ENCODE data around the gene CFAP20DC. TPM values are rescaled to one million over a fixed set of nuclear protein-coding genes. Genes with fewer than 3 reads are reported as not detected.

The CFAP20DC gene
- total RNA-seq, 1 donor from 2014 or later: 1.4 TPM

GRCh38 chr3:59016930-59017616 lies 32.8 kb downstream of the CFAP20DC start:
- no peak overlapping the region for H3K4me3 Mint-ChIP-seq (ENCODE audit: unreplicated experiment)
- H3K27me3 Mint-ChIP-seq (ENCODE audit: unreplicated experiment): no peaks in the 10 kb centered on the region
- DNase-seq (ENCODE audit: extremely low spot score, unreplicated experiment): no peak
- no peak for TF ChIP-seq CTCF (IDR thresholded peaks at IDR 0.05)
- H3K4me1 Mint-ChIP-seq (ENCODE audit: unreplicated experiment): no peaks in the 10 kb centered on the region
- H3K36me3 Mint-ChIP-seq (ENCODE audit: unreplicated experiment): no peaks in the 10 kb centered on the region
- no peak overlapping the region for H3K27ac Mint-ChIP-seq (ENCODE audit: unreplicated experiment)
- H3K9me3 Mint-ChIP-seq (ENCODE audit: unreplicated experiment): peaks cover 7% of the 10 kb centered on the region

- Mint-ChIP-seq H3K36me3 (ENCODE audit: unreplicated experiment) (no peaks in the 10 kb centered on the region), H3K4me1 (ENCODE audit: unreplicated experiment) (no peaks in the 10 kb centered on the region), H3K9me3 (ENCODE audit: unreplicated experiment) (peaks cover 7% of the 10 kb centered on the region), H3K4me3 (ENCODE audit: unreplicated experiment) (no peak overlapping the region), H3K27ac (ENCODE audit: unreplicated experiment) (no peak overlapping the region), H3K27me3 (ENCODE audit: unreplicated experiment) (no peaks in the 10 kb centered on the region)
- no peak for TF ChIP-seq CTCF (IDR thresholded peaks at IDR 0.05)
- no peak for DNase-seq (ENCODE audit: extremely low spot score, unreplicated experiment)
Observed at GRCh38 chr3:59013611-59014010, 36.2 kb downstream of the CFAP20DC start.

GRCh38 chr3:59006634-59007517 lies 42.9 kb downstream of the CFAP20DC start:
- no peak overlapping the region for H3K4me3 Mint-ChIP-seq (ENCODE audit: unreplicated experiment)
- H3K36me3 Mint-ChIP-seq (ENCODE audit: unreplicated experiment): no peaks in the 10 kb centered on the region
- no peak for TF ChIP-seq CTCF (IDR thresholded peaks at IDR 0.05)
- no peaks in the 10 kb centered on the region for H3K9me3 Mint-ChIP-seq (ENCODE audit: unreplicated experiment)
- peak overlapping the region; percentile 32 for H3K27ac Mint-ChIP-seq (ENCODE audit: unreplicated experiment)
- no peaks in the 10 kb centered on the region for H3K27me3 Mint-ChIP-seq (ENCODE audit: unreplicated experiment)
- DNase-seq (ENCODE audit: extremely low spot score, unreplicated experiment): no peak
- H3K4me1 Mint-ChIP-seq (ENCODE audit: unreplicated experiment): peaks cover 4% of the 10 kb centered on the region

GRCh38 chr3:59001675-59002074 lies 48.1 kb downstream of the CFAP20DC start:
- H3K9me3 Mint-ChIP-seq (ENCODE audit: unreplicated experiment): no peaks in the 10 kb centered on the region
- TF ChIP-seq CTCF (IDR thresholded peaks at IDR 0.05): no peak
- H3K27me3 Mint-ChIP-seq (ENCODE audit: unreplicated experiment): no peaks in the 10 kb centered on the region
- H3K4me1 Mint-ChIP-seq (ENCODE audit: unreplicated experiment): peaks cover 13% of the 10 kb centered on the region
- no peak for DNase-seq (ENCODE audit: extremely low spot score, unreplicated experiment)
- no peak overlapping the region for H3K27ac Mint-ChIP-seq (ENCODE audit: unreplicated experiment)
- H3K4me3 Mint-ChIP-seq (ENCODE audit: unreplicated experiment): no peak overlapping the region
- H3K36me3 Mint-ChIP-seq (ENCODE audit: unreplicated experiment): no peaks in the 10 kb centered on the region

GRCh38 chr3:58999774-59000160 lies 50.1 kb downstream of the CFAP20DC start:
- no peak overlapping the region for H3K27ac Mint-ChIP-seq (ENCODE audit: unreplicated experiment)
- TF ChIP-seq CTCF (IDR thresholded peaks at IDR 0.05): no peak
- H3K36me3 Mint-ChIP-seq (ENCODE audit: unreplicated experiment): no peaks in the 10 kb centered on the region
- no peaks in the 10 kb centered on the region for H3K9me3 Mint-ChIP-seq (ENCODE audit: unreplicated experiment)
- H3K27me3 Mint-ChIP-seq (ENCODE audit: unreplicated experiment): no peaks in the 10 kb centered on the region
- peaks cover 13% of the 10 kb centered on the region for H3K4me1 Mint-ChIP-seq (ENCODE audit: unreplicated experiment)
- no peak overlapping the region for H3K4me3 Mint-ChIP-seq (ENCODE audit: unreplicated experiment)
- no peak for DNase-seq (ENCODE audit: extremely low spot score, unreplicated experiment)
